ENCODE results near the gene NPPA.

- TF ChIP-seq EZH2 (IDR thresholded peaks at IDR 0.05; ENCODE audit: low read length, missing control alignments) (no peak), CTCF (conservative IDR thresholded peaks at IDR 0.05 in 1 of 2, IDR thresholded peaks at IDR 0.05 in 1 of 2; ENCODE audit: low read depth in 1 of 2, low read length in 2 of 2) (no peak)
These were observed 22.5 kb downstream of the NPPA start for GRCh38 chr1:11825131-11825530.

Data from fibroblast of lung (primary cell).